GOT3 (cell line): Measurements from ENCODE around the gene TBC1D14.

ENCODE experiments used
- DNase-seq: peaks from one replicate; lab custom pipeline; 2025; ENCODE audit warnings: mixed read lengths; lab: John Stamatoyannopoulos, UW

Gene TBC1D14

GRCh38 chr4:7044137-7044930 is 134.7 kb downstream of the TBC1D14 start:
- no peak for DNase-seq

GRCh38 chr4:7045553-7045952 is 135.9 kb downstream of the TBC1D14 start:
- no peak for DNase-seq

GRCh38 chr4:7045961-7046921 is 136.6 kb downstream of the TBC1D14 start:
- DNase-seq = no peak

GRCh38 chr4:7046971-7047370 is 137.3 kb downstream of the TBC1D14 start:
- DNase-seq = no peak

GRCh38 chr4:7048642-7049041 is 139.0 kb downstream of the TBC1D14 start:
- no peak for DNase-seq

GRCh38 chr4:7049295-7049694 is 139.7 kb downstream of the TBC1D14 start:
- DNase-seq = no peak

- no peak for DNase-seq
Measured at GRCh38 chr4:7049739-7050138, 140.1 kb downstream of the TBC1D14 start.

GRCh38 chr4:7050481-7051143 is 141.0 kb downstream of the TBC1D14 start:
- no peak for DNase-seq

- DNase-seq = no peak
Measured at GRCh38 chr4:7051144-7051495, 141.5 kb downstream of the TBC1D14 start.

- DNase-seq = no peak
Measured at GRCh38 chr4:7051905-7052304, 142.3 kb downstream of the TBC1D14 start.

GRCh38 chr4:7052313-7052712 is 142.7 kb downstream of the TBC1D14 start:
- no peak for DNase-seq

- DNase-seq = no peak
Measured at GRCh38 chr4:7052923-7053715, 143.5 kb downstream of the TBC1D14 start.

GRCh38 chr4:7054106-7054880 is 144.7 kb downstream of the TBC1D14 start:
- DNase-seq = no peak

- DNase-seq = no peak
Measured at GRCh38 chr4:7055111-7055989, 145.7 kb downstream of the TBC1D14 start.

GRCh38 chr4:7055990-7056325 is 146.3 kb downstream of the TBC1D14 start:
- no peak for DNase-seq

GRCh38 chr4:7058792-7059191 is 149.2 kb downstream of the TBC1D14 start:
- DNase-seq = no peak

- no peak for DNase-seq
Measured at GRCh38 chr4:7059662-7060061, 150.0 kb downstream of the TBC1D14 start.

- no peak for DNase-seq
Measured at GRCh38 chr4:7060346-7061150, 150.9 kb downstream of the TBC1D14 start.

GRCh38 chr4:7061815-7062214 is 152.2 kb downstream of the TBC1D14 start:
- no peak for DNase-seq
